ENCODE measurements around the gene GRK1.

Gene GRK1

GRCh38 chr13:113783200-113783881 lies 116.3 kb downstream of the GRK1 start:
- no peak for DNase-seq

GRCh38 chr13:113783966-113784644 lies 117.1 kb downstream of the GRK1 start:
- DNase-seq = no peak

DNA sequence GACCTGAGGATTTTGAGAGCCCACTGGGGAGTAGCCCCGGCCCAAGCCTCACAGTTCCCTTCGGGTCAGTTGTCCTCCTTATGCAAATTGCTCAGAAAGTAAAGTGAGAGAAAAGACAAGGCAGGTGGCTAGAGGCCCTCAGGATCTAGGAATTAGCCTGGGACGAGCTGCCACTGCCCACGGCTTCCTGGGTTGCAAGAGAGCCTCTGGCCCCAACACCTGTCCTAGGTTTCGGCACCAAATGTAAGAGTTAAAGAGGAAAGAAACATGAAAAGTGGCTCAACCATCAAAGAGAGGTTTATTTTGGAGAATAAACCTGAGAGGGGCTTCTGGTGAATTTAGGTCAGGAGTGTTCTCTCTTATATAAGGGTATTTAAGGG lies 117.6 kb downstream of the GRK1 start:
- no peak for DNase-seq

DNA sequence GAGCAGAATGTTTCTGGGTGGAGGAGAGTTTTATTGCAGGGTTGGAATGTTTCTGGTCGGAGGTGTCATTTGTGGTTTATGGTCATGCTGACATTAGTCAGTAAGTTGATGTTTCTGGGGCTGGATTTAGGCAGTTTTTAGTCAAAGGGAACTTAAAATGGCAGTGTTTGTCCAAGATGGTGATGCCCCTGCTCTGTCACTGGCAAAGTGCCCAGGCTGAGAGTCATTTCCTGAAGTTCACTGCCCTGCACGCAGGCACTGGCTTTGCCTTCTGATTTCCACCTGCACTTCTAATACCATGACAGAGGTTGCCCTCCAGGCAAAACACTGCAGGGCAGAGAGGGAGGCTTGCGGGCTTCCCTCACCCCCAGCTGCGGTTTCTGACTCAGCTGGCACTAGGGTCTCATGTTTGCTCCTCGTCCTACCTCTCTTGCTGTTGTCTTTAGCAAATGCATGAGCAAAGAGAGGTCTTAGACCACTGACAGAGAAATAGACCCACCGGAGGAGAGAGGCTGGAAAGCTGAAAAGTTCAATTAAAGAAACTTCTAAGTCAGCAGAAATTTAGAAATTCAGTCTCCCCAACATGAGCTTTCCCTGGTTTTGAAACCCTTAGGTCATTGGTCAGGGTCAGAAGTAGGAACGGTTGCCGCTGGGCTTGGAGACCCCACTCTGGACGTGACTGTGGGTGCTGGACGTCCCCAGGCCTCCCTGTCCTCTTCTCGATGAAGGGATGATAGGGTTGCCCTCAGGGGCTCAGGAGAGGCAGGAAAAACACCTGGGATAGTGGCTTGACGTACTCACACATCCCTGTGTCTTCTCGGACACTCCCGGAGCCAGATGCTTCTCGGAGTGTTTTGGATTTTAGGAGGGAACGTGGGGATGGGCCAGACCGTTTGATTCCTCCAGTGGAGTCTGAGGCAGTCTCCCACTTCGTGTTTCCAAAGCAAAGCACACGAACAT lies 118.3 kb downstream of the GRK1 start:
- DNase-seq = no peak

DNA sequence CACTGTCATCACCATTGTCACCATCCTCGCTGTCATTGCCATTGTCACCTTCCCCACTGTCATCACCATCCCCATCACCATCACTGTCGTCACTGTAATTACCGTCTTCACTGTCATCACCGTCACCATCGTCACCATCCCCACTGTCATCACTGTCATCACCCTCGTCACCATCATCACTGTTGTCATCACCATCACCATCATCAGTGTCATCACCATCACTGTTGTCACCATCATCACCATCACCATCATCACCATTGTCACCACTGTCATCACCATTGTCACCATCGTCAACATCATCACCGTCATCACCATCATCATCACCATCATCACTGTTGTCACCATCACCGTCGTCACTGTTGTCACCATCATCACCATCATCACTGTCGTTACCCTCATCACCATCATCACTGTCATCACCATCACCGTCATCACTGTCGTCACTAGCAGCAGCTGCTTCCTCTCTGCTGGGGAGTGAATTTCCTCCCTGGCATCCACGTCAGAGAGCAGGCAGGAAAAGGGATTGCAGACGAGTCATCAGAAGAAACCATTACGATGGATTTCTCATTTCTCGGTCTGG lies 119.3 kb downstream of the GRK1 start:
- no peak for DNase-seq
